ENCODE measurements around the gene GRM2.
"Not testable (repeated sequence)": the region's sequence is repeated elsewhere in the genome, so short reads cannot be mapped to it uniquely, and the experiment has no call there.

Gene GRM2

GRCh38 chr3:51739110-51739509 lies 32.2 kb downstream of the GRM2 start:
- H3K27me3 ChIP-seq, result no peaks in the 10 kb centered on the region
- H3K36me3 ChIP-seq, result no peaks in the 10 kb centered on the region
- no peaks in the 10 kb centered on the region for H3K9me3 ChIP-seq
- H3K27ac ChIP-seq, result no peak overlapping the region
- H3K4me3 ChIP-seq (ENCODE audit: low read depth in 1 of 2, low read length in 1 of 2), result no peak overlapping the region
- no peak for TF ChIP-seq CTCF (IDR thresholded peaks at IDR 0.05)
- no peaks in the 10 kb centered on the region for H3K4me1 ChIP-seq (ENCODE audit: control insufficient read depth in 1 of 2, insufficient read depth in 1 of 2, low read depth in 1 of 2, low read length in 1 of 2)

- not testable (repeated sequence) for H3K9me3 ChIP-seq; H3K36me3 ChIP-seq; H3K27ac ChIP-seq; H3K4me3 ChIP-seq (ENCODE audit: low read depth in 1 of 2, low read length in 1 of 2); H3K4me1 ChIP-seq (ENCODE audit: control insufficient read depth in 1 of 2, insufficient read depth in 1 of 2, low read depth in 1 of 2, low read length in 1 of 2); H3K27me3 ChIP-seq
Measured at GRCh38 chr3:51742320-51742719, 35.5 kb downstream of the GRM2 start.

- not testable (repeated sequence) for H3K27ac ChIP-seq; H3K4me3 ChIP-seq (ENCODE audit: low read depth in 1 of 2, low read length in 1 of 2); H3K27me3 ChIP-seq; H3K9me3 ChIP-seq; H3K4me1 ChIP-seq (ENCODE audit: control insufficient read depth in 1 of 2, insufficient read depth in 1 of 2, low read depth in 1 of 2, low read length in 1 of 2); H3K36me3 ChIP-seq
Measured at GRCh38 chr3:51742978-51743377, 36.1 kb downstream of the GRM2 start.

GRCh38 chr3:51747840-51748239 lies 41.0 kb downstream of the GRM2 start:
- H3K36me3 ChIP-seq, result no peaks in the 10 kb centered on the region
- no peak overlapping the region for H3K27ac ChIP-seq
- H3K4me3 ChIP-seq (ENCODE audit: low read depth in 1 of 2, low read length in 1 of 2), result no peak overlapping the region
- H3K4me1 ChIP-seq (ENCODE audit: control insufficient read depth in 1 of 2, insufficient read depth in 1 of 2, low read depth in 1 of 2, low read length in 1 of 2), result no peaks in the 10 kb centered on the region
- no peak for TF ChIP-seq CTCF (IDR thresholded peaks at IDR 0.05)
- no peaks in the 10 kb centered on the region for H3K9me3 ChIP-seq
- H3K27me3 ChIP-seq, result no peaks in the 10 kb centered on the region

- H3K36me3 ChIP-seq, result no peaks in the 10 kb centered on the region
- no peak overlapping the region for H3K4me3 ChIP-seq (ENCODE audit: low read depth in 1 of 2, low read length in 1 of 2)
- TF ChIP-seq CTCF (IDR thresholded peaks at IDR 0.05), result no peak
- no peaks in the 10 kb centered on the region for H3K4me1 ChIP-seq (ENCODE audit: control insufficient read depth in 1 of 2, insufficient read depth in 1 of 2, low read depth in 1 of 2, low read length in 1 of 2)
- no peaks in the 10 kb centered on the region for H3K27me3 ChIP-seq
- no peaks in the 10 kb centered on the region for H3K9me3 ChIP-seq
- no peak overlapping the region for H3K27ac ChIP-seq
Measured at GRCh38 chr3:51748327-51748726, 41.5 kb downstream of the GRM2 start.

GRCh38 chr3:51750878-51751277 lies 44.0 kb downstream of the GRM2 start:
- Histone ChIP-seq H3K36me3 (no peaks in the 10 kb centered on the region), H3K9me3 (no peaks in the 10 kb centered on the region), H3K4me1 (ENCODE audit: control insufficient read depth in 1 of 2, insufficient read depth in 1 of 2, low read depth in 1 of 2, low read length in 1 of 2) (no peaks in the 10 kb centered on the region), H3K27me3 (peaks cover 4% of the 10 kb centered on the region), H3K27ac (no peak overlapping the region), H3K4me3 (ENCODE audit: low read depth in 1 of 2, low read length in 1 of 2) (no peak overlapping the region)
- no peak for TF ChIP-seq CTCF (IDR thresholded peaks at IDR 0.05)

- H3K27ac ChIP-seq, result no peak overlapping the region
- no peaks in the 10 kb centered on the region for H3K36me3 ChIP-seq
- no peaks in the 10 kb centered on the region for H3K9me3 ChIP-seq
- TF ChIP-seq CTCF (IDR thresholded peaks at IDR 0.05), result no peak
- no peak overlapping the region for H3K4me3 ChIP-seq (ENCODE audit: low read depth in 1 of 2, low read length in 1 of 2)
- peaks cover 4% of the 10 kb centered on the region for H3K27me3 ChIP-seq
- no peaks in the 10 kb centered on the region for H3K4me1 ChIP-seq (ENCODE audit: control insufficient read depth in 1 of 2, insufficient read depth in 1 of 2, low read depth in 1 of 2, low read length in 1 of 2)
Measured at GRCh38 chr3:51751287-51751686, 44.4 kb downstream of the GRM2 start.

GRCh38 chr3:51753763-51754750 lies 47.2 kb downstream of the GRM2 start:
- H3K9me3 ChIP-seq; H3K27ac ChIP-seq; H3K27me3 ChIP-seq; H3K4me1 ChIP-seq (ENCODE audit: control insufficient read depth in 1 of 2, insufficient read depth in 1 of 2, low read depth in 1 of 2, low read length in 1 of 2); H3K4me3 ChIP-seq (ENCODE audit: low read depth in 1 of 2, low read length in 1 of 2); H3K36me3 ChIP-seq: not testable (repeated sequence)

Data from neutrophil (primary cell).